HFFc6 (cell line): ENCODE results near the gene PYGL. TPM values are rescaled to one million over a fixed set of nuclear protein-coding genes. Genes with fewer than 3 reads are reported as not detected.

Experiments
- DNase-seq: peaks from one replicate; pipeline ENCODE4 v3.0.0-alpha.2; 2018
- H3K27ac Mint-ChIP-seq: 2 replicates; pipeline ENCODE4 v1.8.0; 2020; ENCODE audit warnings: mild to moderate bottlenecking, mixed read lengths
- H3K27me3 Mint-ChIP-seq: 2 replicates; pipeline ENCODE4 v1.8.0; 2021; ENCODE audit warnings: mild to moderate bottlenecking, moderate library complexity, mixed read lengths; ENCODE audit not compliant: insufficient read depth
- H3K36me3 Mint-ChIP-seq: 2 replicates; pipeline ENCODE4 v1.8.0; 2021; ENCODE audit warnings: low read depth, mixed read lengths
- H3K4me1 Mint-ChIP-seq: 2 replicates; pipeline ENCODE4 v1.8.0; 2020; ENCODE audit warnings: low read depth, mixed read lengths
- H3K4me3 Mint-ChIP-seq: 2 replicates; pipeline ENCODE4 v1.8.0; 2020; ENCODE audit warnings: mild to moderate bottlenecking, moderate library complexity, mixed read lengths
- H3K9me3 Mint-ChIP-seq: 2 replicates; pipeline ENCODE4 v1.8.0; 2020; ENCODE audit warnings: mild to moderate bottlenecking, mixed read lengths
- total RNA-seq, 6 experiments: library from RNA; stranded (reverse); fragmentation: NEBNext Ultra II Directional; extraction: Animal tissue kit (Norgen Biotek cat#: 25700); gene quantifications; 2 replicates in 1 of 6; 3 replicates in 5 of 6; pipeline ENCODE4 v1.2.3, GENCODE V29; 2021
- TF ChIP-seq, protein P1 (sequence below): fragments of 200-600 bp; sonication (generic); IDR thresholded peaks from 2 replicates; pipeline ENCODE4 v1.5.0; 2021; ENCODE audit warnings: antibody characterized with exemption, mild to moderate bottlenecking

Gene PYGL
- total RNA-seq, 6 experiments from 2014 or later, result 28.8 to 41.8 (median 30.6) TPM

DNA sequence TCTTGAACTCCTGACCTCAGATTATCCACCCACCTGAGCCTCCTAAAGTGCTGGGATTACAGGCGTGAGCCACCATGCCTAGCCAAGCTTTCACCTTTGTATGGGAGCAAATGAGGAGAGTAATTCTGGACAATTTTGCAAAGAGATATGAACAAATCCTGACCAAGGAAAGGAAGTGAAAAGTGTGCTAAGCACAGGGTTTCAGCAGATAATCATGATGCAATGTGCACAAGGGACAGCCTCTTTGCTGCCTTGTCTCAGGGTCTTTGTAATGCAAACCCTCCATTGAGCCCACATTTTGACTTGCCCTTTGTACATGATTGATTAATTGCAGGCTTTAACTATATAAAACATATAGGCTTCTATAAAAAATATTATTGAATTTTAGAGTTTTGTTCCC lies 9.2 kb upstream of the PYGL start:
- H3K9me3 Mint-ChIP-seq, result no peaks in the 10 kb centered on the region
- peaks cover 21% of the 10 kb centered on the region for H3K4me1 Mint-ChIP-seq
- TF ChIP-seq, protein P1, sequence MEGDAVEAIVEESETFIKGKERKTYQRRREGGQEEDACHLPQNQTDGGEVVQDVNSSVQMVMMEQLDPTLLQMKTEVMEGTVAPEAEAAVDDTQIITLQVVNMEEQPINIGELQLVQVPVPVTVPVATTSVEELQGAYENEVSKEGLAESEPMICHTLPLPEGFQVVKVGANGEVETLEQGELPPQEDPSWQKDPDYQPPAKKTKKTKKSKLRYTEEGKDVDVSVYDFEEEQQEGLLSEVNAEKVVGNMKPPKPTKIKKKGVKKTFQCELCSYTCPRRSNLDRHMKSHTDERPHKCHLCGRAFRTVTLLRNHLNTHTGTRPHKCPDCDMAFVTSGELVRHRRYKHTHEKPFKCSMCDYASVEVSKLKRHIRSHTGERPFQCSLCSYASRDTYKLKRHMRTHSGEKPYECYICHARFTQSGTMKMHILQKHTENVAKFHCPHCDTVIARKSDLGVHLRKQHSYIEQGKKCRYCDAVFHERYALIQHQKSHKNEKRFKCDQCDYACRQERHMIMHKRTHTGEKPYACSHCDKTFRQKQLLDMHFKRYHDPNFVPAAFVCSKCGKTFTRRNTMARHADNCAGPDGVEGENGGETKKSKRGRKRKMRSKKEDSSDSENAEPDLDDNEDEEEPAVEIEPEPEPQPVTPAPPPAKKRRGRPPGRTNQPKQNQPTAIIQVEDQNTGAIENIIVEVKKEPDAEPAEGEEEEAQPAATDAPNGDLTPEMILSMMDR, result no peak
- H3K4me3 Mint-ChIP-seq, result no peak overlapping the region
- H3K27me3 Mint-ChIP-seq, result no peaks in the 10 kb centered on the region
- DNase-seq, result no peak
- H3K27ac Mint-ChIP-seq, result no peak overlapping the region
- no peaks in the 10 kb centered on the region for H3K36me3 Mint-ChIP-seq

GRCh38 chr14:50951032-50951431 lies 6.7 kb upstream of the PYGL start:
- TF ChIP-seq, protein P1, result no peak
- Mint-ChIP-seq H3K27me3 (no peaks in the 10 kb centered on the region), H3K9me3 (no peaks in the 10 kb centered on the region), H3K27ac (no peak overlapping the region), H3K4me3 (no peak overlapping the region), H3K36me3 (no peaks in the 10 kb centered on the region), H3K4me1 (peaks cover 34% of the 10 kb centered on the region)
- DNase-seq, result no peak

GRCh38 chr14:50948205-50948604 lies 3.9 kb upstream of the PYGL start:
- no peak overlapping the region for H3K4me3 Mint-ChIP-seq
- no peak for DNase-seq
- no peaks in the 10 kb centered on the region for H3K27me3 Mint-ChIP-seq
- H3K4me1 Mint-ChIP-seq, result peaks cover 26% of the 10 kb centered on the region
- H3K36me3 Mint-ChIP-seq, result no peaks in the 10 kb centered on the region
- TF ChIP-seq, protein P1, result no peak
- H3K9me3 Mint-ChIP-seq, result no peaks in the 10 kb centered on the region
- no peak overlapping the region for H3K27ac Mint-ChIP-seq

DNA sequence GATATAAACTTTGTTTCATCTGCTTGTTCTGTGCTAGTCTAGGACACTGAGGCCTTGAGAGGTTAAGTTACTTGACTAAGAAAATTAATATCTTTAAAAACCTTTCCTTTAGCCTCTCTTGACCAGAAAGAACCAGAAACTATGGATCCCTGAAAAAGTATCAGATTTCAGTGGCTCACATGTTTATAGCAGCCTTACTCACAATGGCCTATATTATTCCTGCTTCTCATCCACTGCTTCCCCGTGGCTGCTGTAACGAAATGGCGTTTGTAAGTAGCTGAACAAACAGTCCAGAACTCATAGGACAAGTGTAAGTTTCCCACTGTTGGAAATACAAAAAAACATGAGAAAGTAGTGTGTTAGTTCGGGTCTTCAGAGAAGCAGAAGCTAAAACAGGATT lies 3.2 kb upstream of the PYGL start:
- H3K4me1 Mint-ChIP-seq, result peaks cover 30% of the 10 kb centered on the region
- no peaks in the 10 kb centered on the region for H3K9me3 Mint-ChIP-seq
- TF ChIP-seq, protein P1, result no peak
- no peak overlapping the region; the same call in 1 of the 2 replicates for H3K27ac Mint-ChIP-seq
- DNase-seq, result no peak
- H3K27me3 Mint-ChIP-seq, result no peaks in the 10 kb centered on the region
- no peak overlapping the region for H3K4me3 Mint-ChIP-seq
- no peaks in the 10 kb centered on the region for H3K36me3 Mint-ChIP-seq

GRCh38 chr14:50946234-50946935 lies 2.1 kb upstream of the PYGL start:
- H3K4me1 Mint-ChIP-seq, result peaks cover 37% of the 10 kb centered on the region
- TF ChIP-seq, protein P1, result no peak
- H3K36me3 Mint-ChIP-seq, result peaks cover 9% of the 10 kb centered on the region; the same call in 1 of the 2 replicates

More at GRCh38 chr14:50946234-50946935, 2.1 kb upstream of the PYGL start:
- Mint-ChIP-seq H3K9me3 (no peaks in the 10 kb centered on the region), H3K27ac (no peak overlapping the region), H3K4me3 (no peak overlapping the region), H3K27me3 (no peaks in the 10 kb centered on the region)
- DNase-seq, result no peak
